Upper lobe of left lung (tissue), 6 donors: Measurements from ENCODE around the gene TGOLN2. TPM values are rescaled to one million over a fixed set of nuclear protein-coding genes. Genes with fewer than 3 reads are reported as not detected.
A peak's percentile ranks its signal among the peaks of the same experiment; 100 is the strongest.

Experiments used
- ATAC-seq, 2 donors: fragments of 200-7000 bp; cut with Tn5 transposase; one replicate each; pipeline ENCODE4 v1.9.1; 2022; ENCODE audit warnings: mild to moderate bottlenecking in 2 of 2, moderate library complexity in 2 of 2; ENCODE audit not compliant: low FRiP score in 2 of 2
- DNase-seq, 2 donors: peaks; one replicate each; pipeline ENCODE4 v3.0.0-alpha.2; 2019 to 2020
- H3K27ac ChIP-seq, 4 donors: fragments of 200-600 bp; sonication (generic); one replicate each; pipeline ENCODE4 v1.5.1; 2016 to 2019
- H3K27me3 ChIP-seq, 4 donors: fragments of 200-600 bp; sonication (generic); one replicate each; pipeline ENCODE4 v1.5.1; 2017 to 2019
- H3K36me3 ChIP-seq, 4 donors: fragments of 200-600 bp; sonication (generic); one replicate each; pipeline ENCODE4 v1.5.1; 2016 to 2019
- H3K4me1 ChIP-seq, 4 donors: fragments of 200-600 bp; sonication (generic); one replicate each; pipeline ENCODE4 v1.5.1; 2018 to 2019
- H3K4me3 ChIP-seq, 4 donors: fragments of 200-600 bp; sonication (generic); one replicate each; pipeline ENCODE4 v1.5.1; 2017 to 2019; ENCODE audit warnings: mild to moderate bottlenecking in 2 of 4, moderate library complexity in 1 of 4
- H3K9me3 ChIP-seq, 4 donors: fragments of 200-600 bp; sonication (generic); one replicate each; pipeline ENCODE4 v1.5.1; 2018 to 2019
- EP300 ChIP-seq, 4 donors: sonication (generic); formaldehyde crosslinking; IDR thresholded peaks; one replicate each; pipeline ENCODE4 v1.5.1; 2017; ENCODE audit warnings: antibody characterized with exemption in 4 of 4, control low read depth in 2 of 4
- POLR2A ChIP-seq, 4 donors: fragments of 450-650 bp; IDR thresholded peaks; one replicate each; pipeline ENCODE4 v1.5.1; 2016 to 2017; ENCODE audit warnings: antibody characterized with exemption in 4 of 4, mild to moderate bottlenecking in 2 of 4
- POLR2AphosphoS5 ChIP-seq, 2 donors: sonication (generic); formaldehyde crosslinking; IDR thresholded peaks; one replicate each; pipeline ENCODE4 v1.5.1; 2017; ENCODE audit warnings: antibody characterized with exemption in 2 of 2
- WGBS, 2 donors: methylation state at CpG; one replicate each; pipeline ENCODE4 v1.1.5; 2017 to 2018; 5-methylcytosine and 5-hydroxymethylcytosine counted together
- total RNA-seq, 6 donors: library from RNA; depleted of rRNA in 4 of 6; stranded (reverse); fragments of >200 nt in 4 of 6; gene quantifications; one replicate each; pipeline versions ENCODE4 v1.1.0 to v1.2.1, GENCODE V29; 2016 to 2021
- TF ChIP-seq, protein P1 (sequence below), 6 experiments: fragments of 450-650 bp in 4 of 6; fragments of 200-600 bp in 2 of 6; sonication (generic) in 2 of 6; IDR thresholded peaks; one replicate each; pipeline ENCODE4 v1.5.1; 2016 to 2019; ENCODE audit warnings: antibody characterized with exemption in 6 of 6
- donor health status: DM: no; HTN: no; CAD: no; lungs with moderate emphysema.
- donor health status: DM: no; HTN: yes; CAD: no; lungs with severe emphysema.

TGOLN2 gene
- total RNA-seq, 6 donors from 2014 or later = 128 to 172 (median 147) TPM

- H3K4me3 ChIP-seq = no peak overlapping the region
- peaks cover 0 to 7% (median 3%) of the 10 kb centered on the region in 4 donors for H3K36me3 ChIP-seq
- ATAC-seq (no peak), DNase-seq (no peak)
- H3K4me1 ChIP-seq = peaks cover 23 to 38% (median 27%) of the 10 kb centered on the region in 4 donors
- H3K27ac ChIP-seq = no peak overlapping the region
- no peaks in the 10 kb centered on the region for H3K27me3 ChIP-seq
- H3K9me3 ChIP-seq = no peaks in the 10 kb centered on the region
- TF ChIP-seq, protein P1, sequence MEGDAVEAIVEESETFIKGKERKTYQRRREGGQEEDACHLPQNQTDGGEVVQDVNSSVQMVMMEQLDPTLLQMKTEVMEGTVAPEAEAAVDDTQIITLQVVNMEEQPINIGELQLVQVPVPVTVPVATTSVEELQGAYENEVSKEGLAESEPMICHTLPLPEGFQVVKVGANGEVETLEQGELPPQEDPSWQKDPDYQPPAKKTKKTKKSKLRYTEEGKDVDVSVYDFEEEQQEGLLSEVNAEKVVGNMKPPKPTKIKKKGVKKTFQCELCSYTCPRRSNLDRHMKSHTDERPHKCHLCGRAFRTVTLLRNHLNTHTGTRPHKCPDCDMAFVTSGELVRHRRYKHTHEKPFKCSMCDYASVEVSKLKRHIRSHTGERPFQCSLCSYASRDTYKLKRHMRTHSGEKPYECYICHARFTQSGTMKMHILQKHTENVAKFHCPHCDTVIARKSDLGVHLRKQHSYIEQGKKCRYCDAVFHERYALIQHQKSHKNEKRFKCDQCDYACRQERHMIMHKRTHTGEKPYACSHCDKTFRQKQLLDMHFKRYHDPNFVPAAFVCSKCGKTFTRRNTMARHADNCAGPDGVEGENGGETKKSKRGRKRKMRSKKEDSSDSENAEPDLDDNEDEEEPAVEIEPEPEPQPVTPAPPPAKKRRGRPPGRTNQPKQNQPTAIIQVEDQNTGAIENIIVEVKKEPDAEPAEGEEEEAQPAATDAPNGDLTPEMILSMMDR (IDR thresholded peaks at IDR 0.05) = no peak
- TF ChIP-seq POLR2AphosphoS5 (IDR thresholded peaks at IDR 0.05) (no peak), POLR2A (IDR thresholded peaks at IDR 0.05) (no peak), EP300 (IDR thresholded peaks at IDR 0.05) (no peak)
Observed at GRCh38 chr2:85329181-85329651, 1.4 kb upstream of the TGOLN2 start.

DNA sequence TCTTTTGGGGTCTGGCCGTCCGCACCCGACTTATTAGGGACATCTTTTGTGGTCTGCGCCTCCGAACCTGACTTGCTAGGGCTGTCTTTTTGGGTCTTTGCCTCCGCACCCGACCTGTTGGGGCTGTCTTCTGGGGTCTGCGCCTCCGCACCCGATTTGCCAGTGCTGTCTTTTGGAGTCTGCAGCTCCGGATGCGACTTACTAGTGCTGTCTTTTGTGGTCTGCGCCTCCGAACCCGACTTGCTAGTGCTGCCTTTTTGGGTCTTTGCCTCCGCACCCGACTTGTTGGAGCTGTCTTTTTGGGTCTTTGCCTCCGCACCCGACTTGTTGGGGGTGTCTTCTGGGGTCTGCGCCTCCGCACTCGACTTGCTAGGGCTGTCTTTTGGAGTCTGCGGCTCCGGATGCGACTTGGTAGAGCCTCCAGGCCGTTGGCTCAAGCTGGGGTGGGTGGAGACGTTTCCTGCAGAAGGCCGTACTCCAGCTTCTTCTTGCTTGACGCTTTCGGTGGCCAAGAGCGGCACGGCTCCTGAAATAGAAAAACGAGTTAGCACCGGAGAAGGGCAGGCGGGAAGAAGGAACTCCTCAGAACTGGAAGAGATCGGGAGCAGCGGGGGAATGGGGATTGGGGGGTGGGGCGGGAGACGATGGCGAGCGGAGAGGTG, 498 bp downstream of the TGOLN2 start:
- peaks cover 40 to 57% (median 45%) of the 10 kb centered on the region in 4 donors for H3K4me1 ChIP-seq
- WGBS, 2 donors = 3 to 4% methylated on average over 40 to 41 of the region's 41 CpGs
- H3K4me3 ChIP-seq = peak overlapping the region; percentile 53 to 81 (median 72)
- DNase-seq (peak in 1 of 2 donors; percentile 59), ATAC-seq (peak; percentile 62 to 68)
- H3K27ac ChIP-seq = peak overlapping the region; percentile 96 to 99 (median 98)
- TF ChIP-seq EP300 (IDR thresholded peaks at IDR 0.05) (no peak), POLR2AphosphoS5 (IDR thresholded peaks at IDR 0.05) (no peak), POLR2A (IDR thresholded peaks at IDR 0.05) (no peak)
- TF ChIP-seq, protein P1 (IDR thresholded peaks at IDR 0.05) = no peak
- peaks cover 5 to 26% (median 22%) of the 10 kb centered on the region in 4 donors for H3K36me3 ChIP-seq
- no peaks in the 10 kb centered on the region for H3K27me3 ChIP-seq
- no peaks in the 10 kb centered on the region for H3K9me3 ChIP-seq

- H3K27me3 ChIP-seq = no peaks in the 10 kb centered on the region
- no peaks in the 10 kb centered on the region for H3K9me3 ChIP-seq
- peak in 1 of 2 donors; percentile 41 for ATAC-seq
- peak in 1 of 2 donors; percentile 41 for DNase-seq
- WGBS, 2 donors = 14 to 26% methylated on average over 32 of the region's 32 CpGs
- H3K36me3 ChIP-seq = peaks cover 5 to 33% (median 27%) of the 10 kb centered on the region in 4 donors
- H3K4me1 ChIP-seq = peaks cover 42 to 63% (median 50%) of the 10 kb centered on the region in 4 donors
- peak overlapping the region; percentile 96 to 99 (median 98) for H3K27ac ChIP-seq
- H3K4me3 ChIP-seq = peak overlapping the region; percentile 53 to 81 (median 72)
- TF ChIP-seq, protein P1 (IDR thresholded peaks at IDR 0.05) = no peak
- peak in 1 of 4 donors; percentile 31 for TF ChIP-seq POLR2A (IDR thresholded peaks at IDR 0.05)
Observed at GRCh38 chr2:85326406-85327159, 1.2 kb downstream of the TGOLN2 start.

GRCh38 chr2:85325466-85325811, 2.4 kb downstream of the TGOLN2 start:
- no peak for DNase-seq
- H3K4me1 ChIP-seq = peaks cover 54 to 66% (median 56%) of the 10 kb centered on the region in 4 donors
- H3K27me3 ChIP-seq = no peaks in the 10 kb centered on the region
- no peaks in the 10 kb centered on the region for H3K9me3 ChIP-seq
- WGBS, 2 donors = 54 to 55% methylated on average over 9 of the region's 9 CpGs
- peaks cover 5 to 45% (median 38%) of the 10 kb centered on the region in 4 donors for H3K36me3 ChIP-seq
- peak overlapping the region in 3 of 4 donors; percentile 69 to 81 (median 75) for H3K4me3 ChIP-seq
- H3K27ac ChIP-seq = peak overlapping the region in 3 of 4 donors; percentile 96 to 99 (median 97)
- no peak for TF ChIP-seq POLR2AphosphoS5 (IDR thresholded peaks at IDR 0.05)
- no peak for TF ChIP-seq EP300 (IDR thresholded peaks at IDR 0.05)
- no peak for TF ChIP-seq POLR2A (IDR thresholded peaks at IDR 0.05)
- TF ChIP-seq, protein P1 (IDR thresholded peaks at IDR 0.05) = no peak
- ATAC-seq = no peak
